Measurements from ENCODE around the gene THSD7A. TPM values are rescaled to one million over a fixed set of nuclear protein-coding genes. Genes with fewer than 3 reads are reported as not detected.

The THSD7A gene
- total RNA-seq, 1 donor from 2014 or later: 38.8 TPM

GRCh38 chr7:11623093-11623678 is 208.8 kb downstream of the THSD7A start:
- peak; percentile 17 for DNase-seq

GRCh38 chr7:11620406-11621253 is 211.4 kb downstream of the THSD7A start:
- DNase-seq: no peak

GRCh38 chr7:11616466-11616865 is 215.5 kb downstream of the THSD7A start:
- DNase-seq: peak; percentile 54

GRCh38 chr7:11615174-11615573 is 216.8 kb downstream of the THSD7A start:
- DNase-seq: no peak

- DNase-seq: no peak
Observed at GRCh38 chr7:11613292-11613930, 218.6 kb downstream of the THSD7A start.

GRCh38 chr7:11612737-11613136 is 219.3 kb downstream of the THSD7A start:
- no peak for DNase-seq

- no peak for DNase-seq
Observed at GRCh38 chr7:11609096-11609670, 222.8 kb downstream of the THSD7A start.

GRCh38 chr7:11607686-11608085 is 224.3 kb downstream of the THSD7A start:
- peak; percentile 87 for DNase-seq

- peak; percentile 90 for DNase-seq
Observed at GRCh38 chr7:11605749-11606148, 226.2 kb downstream of the THSD7A start.

- no peak for DNase-seq
Observed at GRCh38 chr7:11604505-11604904, 227.5 kb downstream of the THSD7A start.

- DNase-seq: no peak
Observed at GRCh38 chr7:11601761-11602160, 230.2 kb downstream of the THSD7A start.

GRCh38 chr7:11593322-11593721 is 238.7 kb downstream of the THSD7A start:
- no peak for DNase-seq

- DNase-seq: peak; percentile 57
Observed at GRCh38 chr7:11592699-11593098, 239.3 kb downstream of the THSD7A start.

GRCh38 chr7:11591943-11592342 is 240.1 kb downstream of the THSD7A start:
- peak; percentile 73 for DNase-seq

- DNase-seq: peak; percentile 47
Observed at GRCh38 chr7:11591055-11591633, 240.9 kb downstream of the THSD7A start.

GRCh38 chr7:11589251-11589650 is 242.7 kb downstream of the THSD7A start:
- DNase-seq: no peak

- DNase-seq: no peak
Observed at GRCh38 chr7:11587814-11588213, 244.2 kb downstream of the THSD7A start.

- no peak for DNase-seq
Observed at GRCh38 chr7:11587048-11587447, 244.9 kb downstream of the THSD7A start.

GRCh38 chr7:11584406-11585031 is 247.5 kb downstream of the THSD7A start:
- no peak for DNase-seq

- DNase-seq: no peak
Observed at GRCh38 chr7:11579141-11579540, 252.9 kb downstream of the THSD7A start.

- no peak for DNase-seq
Observed at GRCh38 chr7:11576310-11576709, 255.7 kb downstream of the THSD7A start.

GRCh38 chr7:11573128-11573750 is 258.8 kb downstream of the THSD7A start:
- no peak for DNase-seq
